HG03558 (cell line): ENCODE data around the gene URGCP.
"Not testable (repeated sequence)": the region's sequence is repeated elsewhere in the genome, so short reads cannot be mapped to it uniquely, and the experiment has no call there.

Experiments used
- ATAC-seq: cut with Tn5 transposase; IDR thresholded peaks from one replicate; pipeline ENCODE4 v1.9.1; 2021; ENCODE audit warnings: moderate number of reproducible peaks; ENCODE audit not compliant: unreplicated experiment; ENCODE audit errors: extremely low read depth

The URGCP gene

DNA sequence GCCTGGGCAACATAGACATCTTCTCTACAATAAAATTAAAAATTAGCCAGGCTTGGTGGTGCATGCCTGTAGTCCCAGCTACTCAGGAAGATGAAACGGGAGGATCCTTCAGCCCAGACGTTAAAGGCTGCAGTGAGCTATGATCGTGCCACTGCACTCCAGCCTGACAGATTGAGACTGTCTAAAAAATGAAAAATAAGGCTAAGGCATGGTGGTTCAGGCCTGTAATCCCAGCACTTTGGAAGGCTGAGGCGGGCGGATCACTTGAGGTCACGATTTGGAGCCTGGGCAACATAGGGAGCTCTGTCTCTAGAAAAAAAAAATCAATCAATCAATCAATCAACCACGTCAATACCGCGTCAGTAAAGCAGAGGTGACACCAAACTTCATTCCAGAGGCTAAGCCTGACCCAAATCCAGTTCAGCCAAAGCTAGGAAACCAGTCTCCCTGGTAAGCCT, 68.2 kb downstream of the URGCP start:
- ATAC-seq = no peak

- ATAC-seq = no peak
Measured at GRCh38 chr7:43834463-43835251, 71.7 kb downstream of the URGCP start.

DNA sequence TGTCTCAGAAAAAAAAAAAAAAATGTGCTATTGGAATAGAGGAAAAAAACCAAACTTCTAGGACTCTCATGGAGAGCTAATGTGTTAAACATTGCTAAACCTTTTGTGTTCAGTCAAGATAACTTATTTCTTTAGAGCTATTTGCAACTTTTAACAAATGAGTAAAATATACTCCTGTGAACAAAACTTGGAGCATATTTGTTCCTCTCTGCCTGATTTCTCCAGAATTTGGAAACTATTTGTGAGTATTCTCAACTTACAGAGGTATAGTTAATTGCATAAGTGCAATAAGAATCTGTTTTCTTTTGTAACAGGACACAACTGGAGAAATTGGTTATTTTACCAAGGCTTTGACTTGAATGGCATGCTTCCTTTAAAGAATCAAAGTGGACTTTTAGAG, 75.5 kb downstream of the URGCP start:
- ATAC-seq = not testable (repeated sequence)
